ENCODE data around the gene MYBPC3.

DNA sequence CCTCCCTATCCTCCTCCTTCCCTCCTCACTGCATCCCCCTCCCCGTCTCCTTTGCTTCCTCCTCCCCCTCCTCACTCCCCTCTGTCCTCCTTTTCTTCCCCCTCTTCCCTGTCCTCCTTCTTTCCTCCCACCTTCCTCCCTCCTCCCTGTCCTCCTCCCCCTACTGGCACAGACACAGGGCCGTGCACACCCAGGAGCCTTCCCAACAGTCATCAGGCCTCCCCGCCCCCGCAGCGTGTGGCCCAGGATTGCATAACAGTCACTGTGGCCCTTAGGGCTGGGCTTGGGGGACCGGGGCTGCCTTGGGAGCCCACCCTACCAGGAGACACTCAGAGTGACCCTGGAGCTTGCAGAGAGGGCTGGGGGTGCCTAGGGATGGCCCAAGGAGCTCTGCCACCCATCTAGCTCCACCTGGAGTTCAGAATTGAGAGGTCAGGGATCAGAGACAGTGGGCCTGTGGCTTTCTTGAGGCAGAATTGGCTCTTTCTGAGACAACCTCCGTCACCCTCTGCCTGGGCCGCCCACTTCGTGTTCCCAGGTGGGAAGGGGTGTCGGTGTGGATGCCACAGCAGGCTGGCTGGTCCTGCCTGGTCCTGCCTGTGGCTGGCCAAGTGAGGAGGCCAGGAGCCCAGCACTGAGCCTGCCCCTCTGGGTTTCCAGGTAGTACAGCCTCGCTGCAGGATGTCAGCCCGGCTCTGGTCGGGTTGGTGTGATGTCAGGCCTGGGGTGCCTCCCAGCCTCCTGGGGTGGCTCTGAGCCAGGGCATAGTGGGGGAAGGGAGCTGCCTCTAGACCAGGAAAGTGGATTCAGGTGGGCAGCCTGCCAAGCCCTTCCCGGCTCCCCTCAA, 24.2 kb upstream of the MYBPC3 start:
- TF ChIP-seq, protein P1, sequence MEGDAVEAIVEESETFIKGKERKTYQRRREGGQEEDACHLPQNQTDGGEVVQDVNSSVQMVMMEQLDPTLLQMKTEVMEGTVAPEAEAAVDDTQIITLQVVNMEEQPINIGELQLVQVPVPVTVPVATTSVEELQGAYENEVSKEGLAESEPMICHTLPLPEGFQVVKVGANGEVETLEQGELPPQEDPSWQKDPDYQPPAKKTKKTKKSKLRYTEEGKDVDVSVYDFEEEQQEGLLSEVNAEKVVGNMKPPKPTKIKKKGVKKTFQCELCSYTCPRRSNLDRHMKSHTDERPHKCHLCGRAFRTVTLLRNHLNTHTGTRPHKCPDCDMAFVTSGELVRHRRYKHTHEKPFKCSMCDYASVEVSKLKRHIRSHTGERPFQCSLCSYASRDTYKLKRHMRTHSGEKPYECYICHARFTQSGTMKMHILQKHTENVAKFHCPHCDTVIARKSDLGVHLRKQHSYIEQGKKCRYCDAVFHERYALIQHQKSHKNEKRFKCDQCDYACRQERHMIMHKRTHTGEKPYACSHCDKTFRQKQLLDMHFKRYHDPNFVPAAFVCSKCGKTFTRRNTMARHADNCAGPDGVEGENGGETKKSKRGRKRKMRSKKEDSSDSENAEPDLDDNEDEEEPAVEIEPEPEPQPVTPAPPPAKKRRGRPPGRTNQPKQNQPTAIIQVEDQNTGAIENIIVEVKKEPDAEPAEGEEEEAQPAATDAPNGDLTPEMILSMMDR (IDR thresholded peaks at IDR 0.05): no peak
- no peak for TF ChIP-seq EZH2 (IDR thresholded peaks at IDR 0.05)
